GM21825 (cell line): ENCODE results near the gene RILPL1.
"Not testable (repeated sequence)": the region's sequence is repeated elsewhere in the genome, so short reads cannot be mapped to it uniquely, and the experiment has no call there.

ENCODE experiments used
- ATAC-seq: cut with Tn5 transposase; IDR thresholded peaks from one replicate; pipeline ENCODE4 v1.9.1; 2021; ENCODE audit warnings: mild to moderate bottlenecking, moderate library complexity; ENCODE audit not compliant: unreplicated experiment

RILPL1 gene

DNA sequence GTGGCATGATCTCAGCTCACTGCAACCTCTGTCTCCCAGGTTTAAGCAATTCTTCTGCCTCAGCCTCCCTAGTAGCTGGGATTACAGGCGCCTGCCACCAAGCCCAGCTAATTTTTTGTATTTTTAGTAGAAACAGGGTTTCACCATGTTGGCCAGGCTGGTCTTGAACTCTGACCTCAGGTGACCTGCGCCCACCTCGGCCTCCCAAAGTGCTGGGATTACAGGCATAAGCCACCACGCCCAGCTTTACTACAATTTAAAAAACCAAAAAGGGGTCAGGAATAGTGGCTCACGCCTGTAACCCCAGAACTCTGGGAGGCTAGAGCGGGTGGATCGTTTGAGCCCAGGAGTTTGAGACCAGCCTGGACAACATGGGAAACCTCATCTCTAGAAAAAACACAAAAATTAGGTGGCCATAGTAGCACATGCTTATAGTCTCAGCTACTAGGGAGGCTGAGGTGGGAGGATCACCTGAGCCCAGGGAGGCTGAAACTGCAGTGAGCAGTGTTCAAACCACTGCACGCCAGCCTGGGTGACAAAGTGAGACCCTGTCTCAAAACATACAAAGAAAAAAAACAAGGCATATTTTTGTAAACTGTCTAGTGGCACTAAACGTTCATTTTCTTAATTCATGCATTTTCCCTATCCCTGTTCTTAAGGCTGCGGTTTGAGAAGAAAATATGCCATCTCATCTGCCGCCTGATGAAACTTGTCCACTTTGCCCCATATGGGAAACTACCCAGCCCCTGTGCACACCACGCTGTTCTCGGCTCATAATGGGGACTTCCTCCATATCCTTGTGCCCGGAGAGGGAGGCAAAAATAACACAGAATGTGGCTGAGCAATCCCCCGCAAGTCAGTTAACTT lies 101.3 kb downstream of the RILPL1 start:
- ATAC-seq = not testable (repeated sequence)

DNA sequence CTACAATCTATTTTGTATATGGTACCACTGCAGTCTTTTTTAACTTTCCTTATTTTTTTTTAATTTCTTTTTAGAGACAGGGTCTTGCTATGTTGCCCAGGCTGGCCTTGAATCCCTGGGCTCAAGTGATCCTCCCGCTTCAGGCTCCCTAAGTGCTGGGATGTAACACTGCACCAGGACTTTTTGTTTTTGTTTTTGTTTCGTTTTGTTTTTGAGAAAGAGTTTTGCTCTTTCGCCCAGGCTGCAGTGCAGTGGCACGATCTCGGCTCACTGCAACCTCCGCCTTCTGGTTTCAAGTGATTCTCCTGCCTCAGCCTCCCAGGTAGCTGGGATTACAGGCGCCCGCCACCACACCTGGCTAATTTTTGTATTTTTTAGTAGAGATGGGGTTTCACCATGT lies 104.4 kb downstream of the RILPL1 start:
- ATAC-seq = not testable (repeated sequence)

DNA sequence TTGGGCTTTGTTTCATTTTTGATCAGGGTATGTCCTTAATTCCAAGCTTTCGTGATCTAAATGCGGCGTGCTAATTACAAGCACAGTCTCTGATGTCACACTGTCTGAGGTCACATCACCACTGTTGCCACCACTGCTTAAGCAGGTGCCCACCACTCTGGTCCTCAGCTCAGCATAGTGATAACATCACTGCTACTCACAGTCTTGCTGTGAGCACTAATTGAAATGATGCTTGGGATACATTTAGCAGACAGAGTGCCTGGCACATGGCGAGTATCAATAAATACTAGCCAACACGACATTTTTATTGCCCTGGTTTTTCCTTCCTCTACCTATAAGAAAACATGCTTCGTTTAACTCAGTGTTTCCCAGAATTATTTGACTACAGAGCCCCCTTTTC lies 104.9 kb downstream of the RILPL1 start:
- no peak for ATAC-seq

DNA sequence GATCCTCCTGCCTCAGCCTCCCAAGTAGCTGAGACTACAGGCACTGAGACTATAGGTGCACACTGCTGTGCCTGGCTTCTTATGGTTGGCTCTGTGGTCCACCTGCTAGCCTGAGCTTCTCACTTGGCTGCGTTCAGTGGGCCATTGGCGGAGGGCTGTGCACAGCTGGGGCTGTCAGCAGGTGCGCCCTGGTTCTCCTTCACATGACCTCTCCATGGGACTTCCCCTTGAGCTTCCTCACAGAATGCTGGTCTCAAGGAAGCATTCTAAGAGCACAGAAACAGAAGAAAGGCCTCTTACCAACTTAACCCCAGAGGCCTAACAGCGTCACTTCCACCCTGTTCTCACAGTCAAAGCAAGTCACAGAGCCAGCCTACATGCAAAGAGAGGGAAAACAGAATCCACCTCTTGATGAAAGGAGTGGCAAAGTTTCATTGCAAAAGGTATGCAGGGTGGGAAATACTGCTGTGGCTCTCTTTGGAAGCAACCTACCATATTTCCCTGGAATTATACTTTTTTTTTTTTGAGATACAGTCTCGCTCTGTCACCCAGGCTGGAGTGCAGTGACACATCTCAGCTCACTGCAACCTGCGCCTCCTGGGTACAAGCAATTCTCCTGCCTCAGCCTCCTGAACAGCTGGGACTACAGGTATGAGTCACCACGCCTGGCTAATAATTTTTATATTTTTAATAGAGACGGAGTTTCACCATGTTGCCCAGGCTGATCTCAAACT lies 106.3 kb downstream of the RILPL1 start:
- ATAC-seq = peak; percentile 92

DNA sequence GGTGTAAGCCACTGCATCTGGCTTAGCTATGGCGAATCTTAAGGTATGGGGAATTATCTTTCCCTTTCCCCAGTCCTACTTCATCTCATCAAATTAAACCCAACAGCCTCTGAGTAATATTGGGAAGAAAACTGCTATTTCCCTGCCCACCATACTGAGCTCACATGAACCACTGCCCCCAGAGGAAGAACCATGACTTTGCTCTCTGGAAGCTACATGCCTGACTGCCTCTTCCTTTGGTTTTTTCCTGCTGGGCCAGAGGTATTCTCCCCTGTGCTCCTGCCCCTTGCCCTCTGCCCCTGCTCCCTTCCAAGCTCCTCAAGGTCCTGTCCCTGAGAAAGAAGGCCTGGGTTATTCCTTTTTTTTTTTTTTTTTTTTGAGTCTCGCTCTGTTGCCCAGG lies 112.2 kb downstream of the RILPL1 start:
- ATAC-seq = no peak
